ENCODE data around the gene UBE2L3. TPM values are rescaled to one million over a fixed set of nuclear protein-coding genes. Genes with fewer than 3 reads are reported as not detected.
A peak's percentile ranks its signal among the peaks of the same experiment; 100 is the strongest.

UBE2L3 gene
- total and polyA plus RNA-seq, 8 donors: 43.3 to 55.7 (median 48.1) TPM

GRCh38 chr22:21621025-21621424 lies 53.5 kb downstream of the UBE2L3 start:
- intact Hi-C loops (cut with DNase I): no loop called here

GRCh38 chr22:21622011-21622918 lies 54.8 kb downstream of the UBE2L3 start:
- Histone ChIP-seq H3K27me3 (no peaks in the 10 kb centered on the region), H3K4me3 (no peak overlapping the region), H3K9me3 (no peaks in the 10 kb centered on the region), H3K36me3 (peaks cover 0 to 49% of the 10 kb centered on the region in 2 donors), H3K27ac (peak overlapping the region in 1 of 2 donors; percentile 61), H3K4me1 (peaks cover 7 to 54% of the 10 kb centered on the region in 2 donors)
- intact Hi-C loops (cut with DNase I): no loop called here
- TF ChIP-seq CTCF (IDR thresholded peaks at IDR 0.05): no peak
- DNase-seq (peak in 1 of 4 donors; percentile 75), ATAC-seq (peak; percentile 47)

More at GRCh38 chr22:21621025-21621424, 53.5 kb downstream of the UBE2L3 start:
- TF ChIP-seq CTCF (IDR thresholded peaks at IDR 0.05): no peak
- Histone ChIP-seq H3K4me3 (no peak overlapping the region), H3K4me1 (peaks cover 7 to 46% of the 10 kb centered on the region in 2 donors), H3K27me3 (no peaks in the 10 kb centered on the region), H3K36me3 (peaks cover 0 to 45% of the 10 kb centered on the region in 2 donors), H3K9me3 (no peaks in the 10 kb centered on the region), H3K27ac (no peak overlapping the region)
- ATAC-seq (no peak), DNase-seq (peak in 1 of 4 donors; percentile 5)

- intact Hi-C loops (cut with DNase I): no loop called here
- DNase-seq: peak in 1 of 4 donors; percentile 34
- Histone ChIP-seq H3K27me3 (no peaks in the 10 kb centered on the region), H3K4me3 (no peak overlapping the region), H3K4me1 (peaks cover 7 to 58% of the 10 kb centered on the region in 2 donors), H3K36me3 (peaks cover 0 to 49% of the 10 kb centered on the region in 2 donors), H3K27ac (no peak overlapping the region), H3K9me3 (no peaks in the 10 kb centered on the region)
- no peak for TF ChIP-seq CTCF (IDR thresholded peaks at IDR 0.05)
- no peak for ATAC-seq
Measured at GRCh38 chr22:21622919-21623647, 55.6 kb downstream of the UBE2L3 start.

- no peaks in the 10 kb centered on the region for H3K27me3 ChIP-seq
- no peak overlapping the region for H3K27ac ChIP-seq
- peaks cover 7 to 63% of the 10 kb centered on the region in 2 donors for H3K4me1 ChIP-seq
- intact Hi-C loops (cut with DNase I): no loop called here
- TF ChIP-seq CTCF (IDR thresholded peaks at IDR 0.05): no peak
- H3K4me3 ChIP-seq: no peak overlapping the region
- no peaks in the 10 kb centered on the region for H3K9me3 ChIP-seq
- peaks cover 0 to 49% of the 10 kb centered on the region in 2 donors for H3K36me3 ChIP-seq
- DNase-seq (peak in 1 of 4 donors; percentile 53), ATAC-seq (no peak)
Measured at GRCh38 chr22:21623648-21623970, 56.1 kb downstream of the UBE2L3 start.
